Skeletal muscle tissue (tissue), 5 donors: ENCODE measurements around the gene IFNB1. TPM values are rescaled to one million over a fixed set of nuclear protein-coding genes. Genes with fewer than 3 reads are reported as not detected.

Source experiments
- H3K27ac ChIP-seq: one replicate; pipeline ENCODE4 v1.7.0; 2013; ENCODE audit warnings: mild to moderate bottlenecking, low read depth, low read length, inconsistent platforms
- H3K27me3 ChIP-seq, 3 donors: one replicate each; pipeline ENCODE4 v1.7.0; 2013; ENCODE audit warnings: low read length in 3 of 3; ENCODE audit not compliant: control insufficient read depth in 3 of 3, insufficient read depth in 3 of 3
- H3K36me3 ChIP-seq, 3 donors: one replicate each; pipeline ENCODE4 v1.7.0; 2013; ENCODE audit warnings: low read length in 3 of 3; ENCODE audit not compliant: control insufficient read depth in 3 of 3, insufficient read depth in 3 of 3
- H3K4me1 ChIP-seq, 3 donors: one replicate each; pipeline ENCODE4 v1.7.0; 2013; ENCODE audit warnings: low read length in 3 of 3, mild to moderate bottlenecking in 3 of 3; ENCODE audit not compliant: control insufficient read depth in 3 of 3, insufficient read depth in 3 of 3
- H3K4me3 ChIP-seq, 3 donors: one replicate each; pipeline ENCODE4 v1.7.0; 2013; ENCODE audit warnings: low read length in 3 of 3
- H3K9ac ChIP-seq, 3 donors: one replicate each; pipeline ENCODE4 v1.7.0; 2013; ENCODE audit warnings: low read length in 3 of 3, mild to moderate bottlenecking in 3 of 3, moderate library complexity in 2 of 3, low read depth in 1 of 3
- H3K9me3 ChIP-seq, 3 donors: one replicate each; pipeline ENCODE4 v1.7.0; 2013; ENCODE audit warnings: low read length in 3 of 3; ENCODE audit not compliant: control insufficient read depth in 3 of 3
- small RNA-seq: library from RNA; depleted of rRNA; stranded (forward); fragments of <200 nt; gene quantifications from one replicate; pipeline ENCODE3, GENCODE V24; 2014
- total RNA-seq: library from RNA; depleted of rRNA; stranded (reverse); fragments of >200 nt; gene quantifications from one replicate; pipeline ENCODE4 v1.2.3, GENCODE V29; 2014
- donor health status: Osteomylitis.

Gene IFNB1
- total RNA-seq, 1 donor from 2014 or later = not detected

- Histone ChIP-seq H3K9ac (no peak overlapping the region), H3K36me3 (no peaks in the 10 kb centered on the region), H3K4me3 (no peak overlapping the region), H3K4me1 (no peaks in the 10 kb centered on the region), H3K27ac (no peak overlapping the region), H3K27me3 (peaks cover 0 to 3% (median 0%) of the 10 kb centered on the region in 3 donors), H3K9me3 (peaks cover 0 to 4% (median 0%) of the 10 kb centered on the region in 3 donors)
Measured at GRCh38 chr9:21037278-21037677, 40.5 kb downstream of the IFNB1 start.

GRCh38 chr9:21031808-21032183 is 45.9 kb downstream of the IFNB1 start:
- peak overlapping the region; percentile 54 to 64 (median 60) for H3K4me3 ChIP-seq
- H3K9me3 ChIP-seq = peaks cover 0 to 4% (median 0%) of the 10 kb centered on the region in 3 donors
- H3K4me1 ChIP-seq = peaks cover 0 to 4% (median 0%) of the 10 kb centered on the region in 3 donors
- peaks cover 0 to 3% (median 0%) of the 10 kb centered on the region in 3 donors for H3K27me3 ChIP-seq
- H3K27ac ChIP-seq = no peak overlapping the region
- H3K9ac ChIP-seq = peak overlapping the region; percentile 30 to 65 (median 63)
- H3K36me3 ChIP-seq = no peaks in the 10 kb centered on the region

- Histone ChIP-seq H3K36me3 (no peaks in the 10 kb centered on the region), H3K4me1 (peaks cover 0 to 4% (median 0%) of the 10 kb centered on the region in 3 donors), H3K9me3 (no peaks in the 10 kb centered on the region), H3K27ac (peak within 1 kb of the TSS; percentile 48), H3K27me3 (no peaks in the 10 kb centered on the region), H3K4me3 (peak within 1 kb of the TSS; percentile 54 to 64 (median 60)), H3K9ac (peak within 1 kb of the TSS; percentile 30 to 65 (median 63))
Measured at GRCh38 chr9:21031091-21031807, 46.5 kb downstream of the IFNB1 start, which contains the start of gene HACD4. TSS of gene HACD4 (minus strand) at chr9:21031640. CDS start at chr9:21031590, 50 bp downstream.

GRCh38 chr9:21030389-21031035 is 47.2 kb downstream of the IFNB1 start:
- H3K27ac ChIP-seq = peak overlapping the region; percentile 48
- H3K9ac ChIP-seq = peak overlapping the region in 1 of 3 donors; percentile 65
- no peaks in the 10 kb centered on the region for H3K36me3 ChIP-seq
- H3K4me1 ChIP-seq = peaks cover 0 to 4% (median 0%) of the 10 kb centered on the region in 3 donors
- H3K27me3 ChIP-seq = no peaks in the 10 kb centered on the region
- no peaks in the 10 kb centered on the region for H3K9me3 ChIP-seq
- peak overlapping the region in 2 of 3 donors; percentile 40 to 60 for H3K4me3 ChIP-seq

- Histone ChIP-seq H3K9me3 (no peaks in the 10 kb centered on the region), H3K27me3 (no peaks in the 10 kb centered on the region), H3K4me1 (peaks cover 0 to 4% (median 0%) of the 10 kb centered on the region in 3 donors), H3K4me3 (no peak overlapping the region), H3K36me3 (no peaks in the 10 kb centered on the region), H3K27ac (no peak overlapping the region), H3K9ac (no peak overlapping the region)
Measured at GRCh38 chr9:21029661-21030060, 48.1 kb downstream of the IFNB1 start.

- peaks cover 0 to 4% (median 0%) of the 10 kb centered on the region in 3 donors for H3K4me1 ChIP-seq
- no peak overlapping the region for H3K27ac ChIP-seq
Measured at GRCh38 chr9:21028466-21028865, 49.3 kb downstream of the IFNB1 start.

GRCh38 chr9:21027295-21027694 is 50.4 kb downstream of the IFNB1 start:
- no peaks in the 10 kb centered on the region for H3K27me3 ChIP-seq
- H3K9me3 ChIP-seq = no peaks in the 10 kb centered on the region
- peaks cover 0 to 4% (median 0%) of the 10 kb centered on the region in 3 donors for H3K4me1 ChIP-seq
- H3K36me3 ChIP-seq = no peaks in the 10 kb centered on the region
- H3K4me3 ChIP-seq = no peak overlapping the region
- no peak overlapping the region for H3K27ac ChIP-seq
- no peak overlapping the region for H3K9ac ChIP-seq

More at GRCh38 chr9:21028466-21028865, 49.3 kb downstream of the IFNB1 start:
- Histone ChIP-seq H3K27me3 (no peaks in the 10 kb centered on the region), H3K9ac (no peak overlapping the region), H3K36me3 (no peaks in the 10 kb centered on the region), H3K4me3 (no peak overlapping the region), H3K9me3 (no peaks in the 10 kb centered on the region)

Small RNA genes lying within 50 kb of the gene (small RNA-seq; reads per million reads assigned to genes)
- not detected for gene IFNWP4

Other genes with a start within 250 kb of the IFNB1 start
- 2.1 TPM for gene HACD4, start 46.3 kb downstream of the IFNB1 start, total RNA-seq
- not detected for gene IFNW1, start 63.9 kb upstream of the IFNB1 start, total RNA-seq
- gene IFNA21, start 88.7 kb upstream of the IFNB1 start, total RNA-seq = not detected
- gene IFNA4, start 109.6 kb upstream of the IFNB1 start, total RNA-seq = not detected
- gene IFNA7, start 124.3 kb upstream of the IFNB1 start, total RNA-seq = not detected
- gene IFNA10, start 129.2 kb upstream of the IFNB1 start, total RNA-seq = not detected
- gene IFNA16, start 139.4 kb upstream of the IFNB1 start, total RNA-seq = not detected
- not detected for gene IFNA17, start 150.3 kb upstream of the IFNB1 start, total RNA-seq
- gene IFNA14, start 162.1 kb upstream of the IFNB1 start, total RNA-seq = not detected
- not detected for gene IFNA5, start 227.4 kb upstream of the IFNB1 start, total RNA-seq